ENCODE results near the gene WAS.
"Not testable (repeated sequence)": the region's sequence is repeated elsewhere in the genome, so short reads cannot be mapped to it uniquely, and the experiment has no call there.

Gene WAS

GRCh38 chrX:48683411-48683982 is at the start of gene WAS:
TSS of gene WAS (plus strand) at chrX:48683799. CDS start at chrX:48683854, 55 bp downstream.
- DNase-seq = no peak

DNA sequence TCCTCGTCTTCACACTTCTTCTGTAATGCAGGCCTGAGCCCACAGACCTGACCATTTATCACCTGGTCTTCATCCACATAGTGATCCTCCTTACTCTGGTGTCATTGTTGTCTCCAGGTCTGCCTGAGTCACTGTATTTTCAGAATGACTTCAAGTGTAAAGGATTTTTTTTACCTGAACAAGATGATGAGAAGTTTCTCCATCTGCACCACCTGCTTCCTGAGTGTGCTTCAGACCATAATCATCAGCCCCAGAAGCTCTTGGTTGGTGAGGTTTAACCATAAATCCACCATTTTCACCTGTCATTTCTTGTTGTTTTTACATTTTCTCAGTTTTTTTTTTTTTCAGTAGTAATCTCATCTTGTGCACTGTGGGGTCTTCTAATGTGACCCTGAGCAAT is 47.3 kb upstream of the WAS start:
- no peak for DNase-seq

GRCh38 chrX:48636776-48637175 is 46.8 kb upstream of the WAS start:
- DNase-seq = no peak

GRCh38 chrX:48645669-48646068 is 37.9 kb upstream of the WAS start:
- no peak for DNase-seq

DNA sequence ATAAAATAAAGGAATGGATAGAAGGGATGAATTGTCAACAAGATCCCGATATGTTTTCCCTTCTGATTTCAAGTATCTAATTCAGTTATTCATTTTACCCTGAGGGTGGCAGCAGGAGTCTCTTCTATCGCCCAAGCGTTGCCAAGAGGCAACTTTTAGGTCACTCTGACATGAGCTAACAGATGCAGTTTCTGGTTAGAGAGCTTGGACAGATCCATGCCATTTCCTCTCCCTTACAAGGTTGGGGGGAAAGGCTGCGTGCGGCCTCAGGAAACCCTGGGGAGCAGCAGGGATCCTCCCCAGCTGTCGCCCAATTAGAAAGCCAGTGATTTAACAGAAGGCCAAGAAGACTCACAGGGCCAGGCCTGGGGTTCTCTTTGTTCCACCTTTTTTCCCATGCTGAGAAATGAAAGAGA is 35.3 kb upstream of the WAS start:
- peak; percentile 33 for DNase-seq

DNA sequence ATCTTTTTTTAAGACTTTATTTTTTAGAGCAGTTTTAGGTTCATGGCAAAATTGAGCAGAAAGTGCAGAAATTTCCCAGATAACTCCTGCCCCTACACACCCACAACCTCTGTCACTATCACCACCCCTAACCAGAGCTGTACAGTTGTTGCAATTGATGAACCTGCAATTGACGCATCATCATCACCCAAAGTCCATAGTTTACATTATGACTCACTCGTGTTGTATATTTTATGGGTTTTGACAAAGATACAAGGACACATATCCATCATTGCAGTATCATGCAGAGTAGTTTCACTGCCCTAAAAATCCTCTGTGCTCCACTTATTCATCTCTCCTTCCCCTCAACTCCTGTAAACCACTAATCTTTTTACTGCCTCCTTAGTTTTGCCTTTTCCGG is 34.5 kb upstream of the WAS start:
- DNase-seq = no peak

DNA sequence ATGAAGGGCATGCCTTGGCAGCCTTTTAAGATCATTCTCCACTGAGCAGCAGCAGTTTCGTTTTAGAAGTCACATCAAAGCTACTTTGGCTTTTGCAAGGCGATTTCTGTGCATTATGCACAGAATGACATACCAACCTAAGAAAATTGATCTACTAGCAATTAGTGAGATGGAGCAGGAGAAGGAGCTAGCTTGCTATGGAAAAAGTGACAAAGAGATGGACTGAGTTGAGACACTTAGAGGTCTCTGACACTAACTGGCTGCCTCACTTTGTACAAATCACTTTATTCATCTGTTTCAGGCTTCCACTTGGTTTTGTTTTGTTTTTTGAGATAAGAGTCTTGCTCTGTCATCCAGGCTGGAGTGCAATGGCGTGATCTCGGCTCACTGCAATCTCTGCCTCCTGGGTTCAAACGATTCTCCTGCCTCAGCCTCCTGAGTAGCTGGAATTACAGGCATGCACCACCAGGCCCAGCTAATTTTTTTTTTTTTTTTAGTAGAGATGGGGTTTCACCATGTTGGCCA is 31.5 kb upstream of the WAS start:
- not testable (repeated sequence) for DNase-seq

GRCh38 chrX:48654746-48655145 is 28.9 kb upstream of the WAS start:
- DNase-seq = not testable (repeated sequence)

- not testable (repeated sequence) for DNase-seq
Measured at GRCh38 chrX:48659686-48660085, 23.9 kb upstream of the WAS start.

GRCh38 chrX:48663241-48663640 is 20.4 kb upstream of the WAS start:
- DNase-seq = no peak

DNA sequence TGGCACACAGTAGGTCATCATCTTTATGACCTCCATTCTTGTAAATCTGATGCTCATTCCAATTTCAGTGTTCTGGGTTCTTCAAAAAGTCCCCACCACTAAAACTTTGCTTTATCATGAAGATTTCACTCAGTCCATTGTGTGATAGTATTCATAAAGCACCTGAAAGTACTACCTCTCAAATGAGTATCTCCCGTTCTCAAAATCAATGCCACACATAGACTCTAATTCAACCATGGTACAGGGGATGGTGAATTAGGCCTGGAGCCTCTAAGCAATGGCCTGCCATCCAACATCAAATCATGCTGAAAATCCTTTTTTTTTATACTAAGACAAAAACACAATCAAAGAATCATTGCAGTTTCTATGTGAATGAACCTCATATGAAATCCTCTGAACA is 19.4 kb upstream of the WAS start:
- DNase-seq = no peak

- no peak for DNase-seq
Measured at GRCh38 chrX:48665991-48666390, 17.6 kb upstream of the WAS start.

DNA sequence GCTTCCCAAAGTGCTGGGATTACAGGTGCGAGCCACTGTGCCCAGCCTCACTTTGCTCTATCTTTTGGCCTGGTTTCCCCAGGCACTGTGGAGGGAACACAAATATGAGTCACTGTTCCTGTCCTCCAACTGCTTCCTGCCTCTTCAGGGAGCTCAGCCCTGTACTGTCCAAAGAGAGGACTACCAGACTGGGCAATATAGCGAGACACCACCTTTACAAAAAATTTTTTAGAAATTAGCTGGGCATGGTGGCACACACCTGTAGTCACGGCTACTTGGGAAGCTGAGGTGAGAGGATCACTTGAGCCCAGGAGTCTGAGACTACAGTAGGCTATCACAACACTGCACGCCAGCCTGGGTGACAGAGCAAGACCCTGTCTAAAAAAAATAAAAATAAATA is 16.9 kb upstream of the WAS start:
- DNase-seq = no peak

GRCh38 chrX:48667509-48667908 is 16.1 kb upstream of the WAS start:
- DNase-seq = no peak

DNA sequence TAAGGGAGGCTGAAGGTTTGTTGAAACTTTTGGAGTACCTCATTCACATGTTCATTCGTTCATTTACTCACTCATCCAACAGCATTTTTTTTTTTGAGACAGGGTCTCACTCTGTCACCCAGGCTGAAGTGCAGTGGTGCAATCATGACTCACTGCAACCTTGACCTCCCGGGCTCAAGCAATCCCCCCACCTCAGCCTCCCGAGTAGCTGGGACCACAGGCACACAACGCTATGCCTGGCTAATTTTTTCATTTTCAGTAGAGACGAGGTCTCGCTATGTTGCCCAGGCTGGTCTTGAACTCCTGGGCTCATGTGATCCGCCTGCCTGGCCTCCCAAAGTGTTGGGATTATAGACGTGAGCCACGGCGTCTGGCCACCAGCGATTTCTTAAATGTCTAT is 15.4 kb upstream of the WAS start:
- not testable (repeated sequence) for DNase-seq

- DNase-seq = peak; percentile 88
Measured at GRCh38 chrX:48676106-48676892, 7.3 kb upstream of the WAS start.

GRCh38 chrX:48676893-48677270 is 6.7 kb upstream of the WAS start:
- DNase-seq = no peak

DNA sequence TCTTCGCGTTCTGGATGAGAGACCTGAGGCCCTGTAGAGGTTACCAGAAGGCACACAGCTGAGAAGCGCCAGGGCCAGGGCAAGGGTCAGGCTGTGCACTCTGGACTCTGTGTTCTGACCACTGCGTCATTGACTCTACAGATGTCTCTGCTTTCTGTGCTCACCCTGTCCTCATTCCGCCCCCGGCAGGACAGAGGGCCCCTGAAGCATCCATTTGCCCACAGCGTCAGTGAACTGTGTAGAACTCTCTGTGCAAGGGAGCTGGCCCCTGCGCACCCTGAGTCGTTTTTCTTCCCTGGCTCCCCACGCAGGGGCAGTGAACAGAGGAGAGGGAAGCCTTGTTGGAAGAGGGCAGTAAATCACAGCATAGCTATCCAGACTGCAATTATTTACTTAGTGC is 6.1 kb upstream of the WAS start:
- no peak for DNase-seq

GRCh38 chrX:48680467-48680866 is 3.1 kb upstream of the WAS start:
- DNase-seq = not testable (repeated sequence)

- not testable (repeated sequence) for DNase-seq
Measured at GRCh38 chrX:48680925-48681324, 2.7 kb upstream of the WAS start.

- no peak for DNase-seq
Measured at GRCh38 chrX:48681539-48682183, 1.9 kb upstream of the WAS start.

DNA sequence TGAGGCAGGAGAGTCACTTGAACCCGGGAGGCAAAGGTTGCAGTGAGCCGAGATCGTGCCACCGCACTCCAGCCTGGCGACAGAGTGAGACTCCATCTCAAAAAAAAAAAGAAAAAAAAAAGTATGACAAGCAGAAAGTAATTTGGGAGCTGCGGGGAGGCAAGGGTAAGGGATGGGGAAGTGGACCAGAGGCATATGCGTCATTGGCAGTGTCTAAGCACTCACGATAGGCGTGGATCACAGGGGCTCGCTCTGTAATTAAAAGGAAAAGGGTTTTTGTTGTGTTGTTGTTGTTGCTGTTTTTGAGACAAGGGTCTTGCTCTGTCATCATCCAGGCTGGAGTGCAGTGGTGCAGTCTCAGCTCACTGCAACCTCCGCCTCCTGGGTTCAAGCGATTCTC is 804 bp upstream of the WAS start:
- DNase-seq = not testable (repeated sequence)

- no peak for DNase-seq
Measured at GRCh38 chrX:48684134-48684533, 535 bp downstream of the WAS start.

DNA sequence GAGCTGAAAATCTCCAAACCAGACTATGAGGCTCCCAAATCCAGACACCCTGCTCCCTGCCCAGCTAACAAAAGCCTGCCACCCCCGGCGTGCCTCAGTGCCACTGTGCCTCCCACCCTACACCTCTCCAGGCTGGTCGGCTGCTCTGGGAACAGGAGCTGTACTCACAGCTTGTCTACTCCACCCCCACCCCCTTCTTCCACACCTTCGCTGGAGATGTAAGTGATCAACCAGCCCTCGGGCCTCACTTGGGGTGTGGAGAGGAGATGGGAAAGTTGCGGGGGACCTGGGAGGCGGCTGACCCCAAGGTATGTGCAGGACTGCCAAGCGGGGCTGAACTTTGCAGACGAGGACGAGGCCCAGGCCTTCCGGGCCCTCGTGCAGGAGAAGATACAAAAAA is 1.8 kb downstream of the WAS start:
- no peak for DNase-seq
